GM23338 (cell line): ENCODE data around the gene ERN2. TPM values are rescaled to one million over a fixed set of nuclear protein-coding genes. Genes with fewer than 3 reads are reported as not detected.

Experiments used
- ATAC-seq: fragments of 200-7000 bp; cut with Tn5 transposase; 3 replicates; pipeline ENCODE4 v1.9.1; 2020
- DNase-seq: peaks from one replicate; pipeline ENCODE4 v3.0.0-alpha.2; 2015; ENCODE audit warnings: low spot score
- H2AFZ ChIP-seq: fragments of 200-600 bp; sonication (generic); 2 replicates; pipeline ENCODE4 v1.8.0; 2016; ENCODE audit warnings: antibody characterized with exemption, mild to moderate bottlenecking, moderate library complexity
- H3F3A ChIP-seq: fragments of 200-600 bp; sonication (generic); replicated peaks from 2 replicates; pipeline ENCODE4 v1.8.0; 2017; ENCODE audit warnings: antibody characterized with exemption, mixed run types, low read depth
- H3K27ac ChIP-seq: fragments of 200-600 bp; sonication (generic); 2 replicates; pipeline ENCODE4 v1.6.1; 2016; ENCODE audit warnings: low read depth
- H3K27me3 ChIP-seq: fragments of 200-600 bp; sonication (generic); 2 replicates; pipeline ENCODE4 v1.8.0; 2016; ENCODE audit warnings: mild to moderate bottlenecking, mixed run types, moderate library complexity; ENCODE audit not compliant: insufficient read depth
- H3K36me3 ChIP-seq: fragments of 200-600 bp; sonication (generic); 2 replicates; pipeline ENCODE4 v1.8.0; 2016; ENCODE audit warnings: mild to moderate bottlenecking; ENCODE audit not compliant: insufficient read depth
- H3K4me1 ChIP-seq: fragments of 200-600 bp; sonication (generic); 2 replicates; pipeline ENCODE4 v1.8.0; 2016; ENCODE audit warnings: mild to moderate bottlenecking, moderate library complexity; ENCODE audit not compliant: insufficient read depth
- H3K4me2 ChIP-seq: fragments of 200-600 bp; sonication (generic); 2 replicates; pipeline ENCODE4 v1.7.1; 2017; ENCODE audit warnings: mixed run types
- H3K4me3 ChIP-seq: fragments of 200-600 bp; sonication (generic); 2 replicates; pipeline ENCODE4 v1.6.1; 2016; ENCODE audit warnings: mixed run types
- H3K79me2 ChIP-seq: fragments of 200-600 bp; sonication (generic); replicated peaks from 2 replicates; pipeline ENCODE4 v1.8.0; 2017; ENCODE audit warnings: mild to moderate bottlenecking; ENCODE audit not compliant: insufficient read depth
- H3K9me2 ChIP-seq: fragments of 200-600 bp; sonication (generic); 2 replicates; pipeline ENCODE4 v1.8.0; 2017; ENCODE audit not compliant: insufficient read depth
- H4K20me1 ChIP-seq: fragments of 200-600 bp; sonication (generic); replicated peaks from 2 replicates; pipeline ENCODE4 v1.8.0; 2017; ENCODE audit warnings: mild to moderate bottlenecking; ENCODE audit not compliant: insufficient read depth
- H3K27ac Mint-ChIP-seq: 2 replicates; pipeline ENCODE4 v1.8.0; 2020; ENCODE audit warnings: inconsistent platforms, mild to moderate bottlenecking, moderate library complexity, mixed read lengths
- H3K27me3 Mint-ChIP-seq: 3 replicates; pipeline ENCODE4 v1.8.0; 2022; ENCODE audit warnings: low read depth, mild to moderate bottlenecking, moderate library complexity, mixed read lengths, inconsistent platforms; ENCODE audit not compliant: insufficient read depth, poor library complexity
- H3K36me3 Mint-ChIP-seq: 3 replicates; pipeline ENCODE4 v1.8.0; 2021; ENCODE audit warnings: low read depth, mild to moderate bottlenecking, inconsistent platforms, moderate library complexity, mixed read lengths
- H3K4me1 Mint-ChIP-seq: 3 replicates; pipeline ENCODE4 v1.8.0; 2020; ENCODE audit warnings: mild to moderate bottlenecking, inconsistent platforms, mixed read lengths
- H3K4me3 Mint-ChIP-seq: 3 replicates; pipeline ENCODE4 v1.8.0; 2021; ENCODE audit warnings: moderate library complexity, mild to moderate bottlenecking, inconsistent platforms, mixed read lengths
- H3K9me3 Mint-ChIP-seq: 3 replicates; pipeline ENCODE4 v1.8.0; 2020; ENCODE audit warnings: moderate library complexity, mild to moderate bottlenecking, inconsistent platforms, mixed read lengths
- CREB1 ChIP-seq: fragments of 250-450 bp; sonication (Bioruptor Pico); IDR thresholded peaks from 2 replicates; pipeline ENCODE4 v1.5.0; 2020; ENCODE audit warnings: low read depth, mild to moderate bottlenecking, moderate library complexity
- EZH2 ChIP-seq: fragments of 200-600 bp; sonication (generic); IDR thresholded peaks from one replicate; pipeline ENCODE4 v1.8.0; 2017; ENCODE audit warnings: antibody characterized with exemption, mild to moderate bottlenecking, low read depth; ENCODE audit not compliant: unreplicated experiment
- EZH2phosphoT487 ChIP-seq: fragments of 200-600 bp; sonication (generic); IDR thresholded peaks from one replicate; pipeline ENCODE4 v1.8.1; 2018; ENCODE audit warnings: antibody characterized with exemption; ENCODE audit not compliant: unreplicated experiment
- NANOG ChIP-seq: IDR thresholded peaks from 2 replicates; pipeline ENCODE4 v1.6.1; 2016; ENCODE audit warnings: antibody characterized with exemption, borderline replicate concordance
- STAT1 ChIP-seq: IDR thresholded peaks from one replicate; pipeline ENCODE4 v1.6.1; 2016; ENCODE audit warnings: antibody characterized with exemption; ENCODE audit not compliant: unreplicated experiment
- polyA plus RNA-seq: library from polyadenylated mRNA; unstranded; fragments of >200 nt; fragmentation: Nextera tagmentation; extraction: Ambion mirVana; gene quantifications from 2 replicates; pipeline ENCODE4 v1.2.1, GENCODE V29; 2016
- total RNA-seq: library from RNA; depleted of rRNA; stranded (reverse); fragments of >200 nt; shearing (Covaris generic); gene quantifications from 2 replicates; pipeline ENCODE4 v1.2.3, GENCODE V29; 2014
- TF ChIP-seq, protein P1 (sequence below), 2 experiments: fragments of 200-600 bp in 1 of 2; sonication (generic) in 1 of 2; conservative IDR thresholded peaks; 2 replicates each; pipeline versions ENCODE4 v1.5.1 to v1.6.1; 2016 to 2017; ENCODE audit warnings: antibody characterized with exemption in 2 of 2, low read depth in 2 of 2, mild to moderate bottlenecking in 2 of 2, moderate library complexity in 1 of 2
- TF ChIP-seq, protein P2 (sequence below): IDR thresholded peaks from 2 replicates; pipeline ENCODE4 v1.6.1; 2016; ENCODE audit warnings: antibody characterized with exemption

Gene ERN2
- total and polyA plus RNA-seq, 2 experiments from 2014 or later: 0.97 to 1.1 TPM

DNA sequence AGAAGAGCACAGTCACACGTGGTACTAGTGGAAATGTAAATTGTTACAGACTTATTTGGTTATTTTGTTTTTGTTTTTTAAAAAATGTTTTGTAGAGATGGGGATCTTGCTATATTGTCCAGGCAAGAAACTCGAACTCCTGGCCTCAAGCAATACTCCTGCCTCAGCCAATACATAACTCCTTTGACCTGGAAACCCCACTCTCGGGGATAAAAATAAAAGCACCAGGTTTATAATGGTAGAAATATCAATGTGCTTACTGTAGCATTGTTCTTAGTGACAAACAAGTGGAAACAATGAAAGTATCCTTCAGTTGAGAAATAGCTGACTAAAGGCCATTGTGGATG is 11.7 kb upstream of the ERN2 start:
- TF ChIP-seq STAT1: no peak
- TF ChIP-seq, protein P1, sequence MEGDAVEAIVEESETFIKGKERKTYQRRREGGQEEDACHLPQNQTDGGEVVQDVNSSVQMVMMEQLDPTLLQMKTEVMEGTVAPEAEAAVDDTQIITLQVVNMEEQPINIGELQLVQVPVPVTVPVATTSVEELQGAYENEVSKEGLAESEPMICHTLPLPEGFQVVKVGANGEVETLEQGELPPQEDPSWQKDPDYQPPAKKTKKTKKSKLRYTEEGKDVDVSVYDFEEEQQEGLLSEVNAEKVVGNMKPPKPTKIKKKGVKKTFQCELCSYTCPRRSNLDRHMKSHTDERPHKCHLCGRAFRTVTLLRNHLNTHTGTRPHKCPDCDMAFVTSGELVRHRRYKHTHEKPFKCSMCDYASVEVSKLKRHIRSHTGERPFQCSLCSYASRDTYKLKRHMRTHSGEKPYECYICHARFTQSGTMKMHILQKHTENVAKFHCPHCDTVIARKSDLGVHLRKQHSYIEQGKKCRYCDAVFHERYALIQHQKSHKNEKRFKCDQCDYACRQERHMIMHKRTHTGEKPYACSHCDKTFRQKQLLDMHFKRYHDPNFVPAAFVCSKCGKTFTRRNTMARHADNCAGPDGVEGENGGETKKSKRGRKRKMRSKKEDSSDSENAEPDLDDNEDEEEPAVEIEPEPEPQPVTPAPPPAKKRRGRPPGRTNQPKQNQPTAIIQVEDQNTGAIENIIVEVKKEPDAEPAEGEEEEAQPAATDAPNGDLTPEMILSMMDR (conservative IDR thresholded peaks at IDR 0.05; ENCODE audit: low read depth in 2 of 2): no peak
- no peak for TF ChIP-seq NANOG
- no peak for TF ChIP-seq EZH2phosphoT487
- no peak for TF ChIP-seq EZH2
- TF ChIP-seq, protein P2, sequence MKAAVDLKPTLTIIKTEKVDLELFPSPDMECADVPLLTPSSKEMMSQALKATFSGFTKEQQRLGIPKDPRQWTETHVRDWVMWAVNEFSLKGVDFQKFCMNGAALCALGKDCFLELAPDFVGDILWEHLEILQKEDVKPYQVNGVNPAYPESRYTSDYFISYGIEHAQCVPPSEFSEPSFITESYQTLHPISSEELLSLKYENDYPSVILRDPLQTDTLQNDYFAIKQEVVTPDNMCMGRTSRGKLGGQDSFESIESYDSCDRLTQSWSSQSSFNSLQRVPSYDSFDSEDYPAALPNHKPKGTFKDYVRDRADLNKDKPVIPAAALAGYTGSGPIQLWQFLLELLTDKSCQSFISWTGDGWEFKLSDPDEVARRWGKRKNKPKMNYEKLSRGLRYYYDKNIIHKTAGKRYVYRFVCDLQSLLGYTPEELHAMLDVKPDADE: no peak

DNA sequence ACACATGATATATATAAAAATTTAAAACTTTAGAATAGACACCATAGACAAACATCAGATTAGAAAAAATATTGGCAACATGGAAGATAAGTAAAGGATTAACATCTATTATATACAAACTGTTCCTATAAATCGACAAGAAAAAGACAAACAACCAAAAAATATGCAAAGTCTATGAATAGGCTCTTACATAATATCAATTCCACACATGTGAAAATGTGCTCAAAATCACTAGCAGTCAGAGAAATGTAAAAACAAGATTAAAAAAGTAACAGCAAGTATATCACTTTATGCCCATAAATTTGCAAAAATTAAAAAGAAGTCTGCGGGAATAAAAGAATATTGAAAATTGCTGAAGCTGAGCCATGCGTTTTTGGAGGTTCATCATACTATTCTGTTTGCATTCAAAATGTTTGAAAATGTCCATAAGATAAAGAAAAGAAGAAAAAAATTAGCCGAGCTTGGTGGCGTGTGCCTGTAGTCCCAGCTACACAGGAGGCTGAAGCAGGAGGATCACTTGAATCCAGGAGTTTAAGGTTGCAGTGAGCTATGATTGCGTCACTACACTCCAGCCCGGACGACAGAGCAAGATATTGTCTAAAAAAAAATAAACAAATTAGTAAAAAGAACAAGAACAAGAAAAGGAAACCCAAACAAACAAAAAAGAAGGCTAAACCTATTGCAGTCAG is 11.2 kb upstream of the ERN2 start:
- Histone ChIP-seq H3K9me2 (no peaks in the 10 kb centered on the region), H3K27me3 (no peaks in the 10 kb centered on the region), H3K4me3 (no peak overlapping the region), H3F3A (no peaks in the 10 kb centered on the region), H4K20me1 (no peaks in the 10 kb centered on the region), H3K4me1 (no peaks in the 10 kb centered on the region), H3K36me3 (no peaks in the 10 kb centered on the region), H2AFZ (no peak overlapping the region), H3K27ac (no peak overlapping the region), H3K79me2 (no peaks in the 10 kb centered on the region), H3K4me2 (no peak overlapping the region)
- Mint-ChIP-seq H3K9me3 (peaks cover 7% of the 10 kb centered on the region), H3K27me3 (peaks cover 4% of the 10 kb centered on the region), H3K4me3 (no peak overlapping the region), H3K4me1 (peaks cover 4% of the 10 kb centered on the region; the same call in 1 of the 3 replicates), H3K36me3 (peaks cover 6% of the 10 kb centered on the region; the same call in 1 of the 3 replicates), H3K27ac (no peak overlapping the region)
- ATAC-seq (no peak), DNase-seq (no peak)
- TF ChIP-seq, protein P2: no peak
- TF ChIP-seq NANOG (no peak), EZH2 (no peak), CREB1 (CRISPR knock-in tag) (no peak), STAT1 (no peak)
- TF ChIP-seq, protein P1 (conservative IDR thresholded peaks at IDR 0.05; ENCODE audit: low read depth in 2 of 2): no peak

More for the DNA sequence above, 11.7 kb upstream of the ERN2 start:
- Histone ChIP-seq H3K27me3 (no peaks in the 10 kb centered on the region), H3K36me3 (no peaks in the 10 kb centered on the region), H3K9me2 (no peaks in the 10 kb centered on the region), H4K20me1 (no peaks in the 10 kb centered on the region), H3K4me3 (no peak overlapping the region), H3K4me1 (peaks cover 2% of the 10 kb centered on the region; the same call in 1 of the 2 replicates), H3K79me2 (no peaks in the 10 kb centered on the region), H3K27ac (no peak overlapping the region), H2AFZ (no peak overlapping the region), H3F3A (no peaks in the 10 kb centered on the region), H3K4me2 (no peak overlapping the region)
- peaks cover 6% of the 10 kb centered on the region; the same call in 1 of the 3 replicates for H3K36me3 Mint-ChIP-seq
- H3K9me3 Mint-ChIP-seq: peaks cover 7% of the 10 kb centered on the region
- no peak overlapping the region for H3K4me3 Mint-ChIP-seq
- peaks cover 4% of the 10 kb centered on the region for H3K27me3 Mint-ChIP-seq
- no peak overlapping the region for H3K27ac Mint-ChIP-seq
- H3K4me1 Mint-ChIP-seq: peaks cover 8% of the 10 kb centered on the region
- ATAC-seq (no peak), DNase-seq (no peak)
